ENCODE results near the gene MYRIP.
"Not testable (repeated sequence)": the region's sequence is repeated elsewhere in the genome, so short reads cannot be mapped to it uniquely, and the experiment has no call there.

Gene MYRIP

DNA sequence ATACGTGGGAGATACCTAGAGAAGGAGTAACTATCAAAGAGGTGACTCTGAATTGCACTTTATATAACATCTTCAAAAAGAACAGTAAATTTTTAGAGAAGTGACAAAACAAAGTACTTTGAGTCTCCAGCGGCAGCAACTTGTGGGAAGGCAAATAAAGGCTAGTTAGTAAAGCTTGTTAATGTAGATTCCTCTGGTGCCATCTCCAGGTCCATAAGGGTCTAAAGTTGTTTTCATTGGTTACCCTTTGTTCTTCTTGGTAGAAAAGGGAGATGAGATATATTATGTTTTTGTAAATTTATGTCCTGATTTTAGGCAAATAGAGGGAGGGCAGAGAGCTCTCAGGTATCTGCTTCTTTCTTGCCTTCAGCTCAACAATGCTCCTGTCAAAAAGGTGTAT, 161.6 kb downstream of the MYRIP start:
- no peak for DNase-seq (ENCODE audit: low read depth in 2 of 2)

DNA sequence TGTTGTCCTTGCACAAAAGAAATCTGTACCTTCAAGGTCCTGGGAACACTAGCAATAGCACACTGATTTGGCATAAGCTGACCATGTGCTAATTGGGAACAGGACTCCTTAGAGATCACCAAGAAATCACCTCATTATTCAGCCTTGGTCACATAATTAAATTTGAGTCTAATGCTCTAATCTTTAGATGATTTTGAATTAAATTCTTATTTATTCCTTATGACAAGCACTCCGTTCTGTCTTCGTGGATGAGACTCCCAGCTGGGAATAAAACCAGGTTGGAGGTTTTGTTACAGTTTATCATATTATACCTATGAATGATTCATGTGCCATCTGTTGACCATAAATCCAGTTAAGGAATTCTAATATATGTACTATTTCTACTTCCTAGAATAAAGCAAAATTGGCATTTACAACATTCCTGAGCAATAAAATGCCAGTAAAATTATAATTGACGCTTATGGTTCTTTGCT, 162.2 kb downstream of the MYRIP start:
- no peak for DNase-seq (ENCODE audit: low read depth in 2 of 2)

GRCh38 chr3:39972508-39972907, 163.1 kb downstream of the MYRIP start:
- no peak for DNase-seq (ENCODE audit: low read depth in 2 of 2)

- no peak for DNase-seq (ENCODE audit: low read depth in 2 of 2)
Measured at GRCh38 chr3:39977058-39977794, 167.8 kb downstream of the MYRIP start.

- DNase-seq (ENCODE audit: low read depth in 2 of 2): no peak
Measured at GRCh38 chr3:39978308-39978707, 168.9 kb downstream of the MYRIP start.

- DNase-seq (ENCODE audit: low read depth in 2 of 2): no peak
Measured at GRCh38 chr3:39980058-39980457, 170.6 kb downstream of the MYRIP start.

GRCh38 chr3:39980781-39981180, 171.4 kb downstream of the MYRIP start:
- DNase-seq (ENCODE audit: low read depth in 2 of 2): no peak

DNA sequence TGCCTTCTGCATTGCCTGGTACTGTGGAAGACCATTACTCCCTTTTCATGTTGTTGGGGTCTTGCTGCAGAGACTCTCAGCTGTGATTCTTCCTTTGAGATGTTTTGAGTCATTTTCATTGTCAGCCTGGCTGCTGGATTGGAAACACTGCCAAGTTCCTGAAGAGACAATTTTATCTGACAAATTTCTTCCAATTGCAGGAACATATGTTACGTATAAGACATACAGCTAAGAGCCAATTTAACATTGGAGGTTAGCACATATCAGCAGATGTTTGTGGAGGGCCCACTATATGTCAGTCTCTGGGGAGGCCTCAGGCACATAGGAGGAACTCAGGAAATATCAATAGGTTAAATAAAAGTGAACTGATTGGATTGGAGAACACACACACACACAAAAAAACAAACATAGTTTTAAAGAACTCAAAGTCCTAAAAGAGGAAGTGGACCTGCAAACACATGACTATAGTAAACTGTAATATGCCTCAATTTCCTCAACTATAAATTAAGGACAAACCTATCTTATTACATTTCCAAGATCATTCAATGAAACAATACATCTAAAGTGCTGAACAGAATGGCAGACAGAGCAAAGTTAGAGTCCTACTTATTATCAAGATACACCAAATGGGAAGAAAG, 172.3 kb downstream of the MYRIP start:
- DNase-seq (ENCODE audit: low read depth in 2 of 2): no peak

DNA sequence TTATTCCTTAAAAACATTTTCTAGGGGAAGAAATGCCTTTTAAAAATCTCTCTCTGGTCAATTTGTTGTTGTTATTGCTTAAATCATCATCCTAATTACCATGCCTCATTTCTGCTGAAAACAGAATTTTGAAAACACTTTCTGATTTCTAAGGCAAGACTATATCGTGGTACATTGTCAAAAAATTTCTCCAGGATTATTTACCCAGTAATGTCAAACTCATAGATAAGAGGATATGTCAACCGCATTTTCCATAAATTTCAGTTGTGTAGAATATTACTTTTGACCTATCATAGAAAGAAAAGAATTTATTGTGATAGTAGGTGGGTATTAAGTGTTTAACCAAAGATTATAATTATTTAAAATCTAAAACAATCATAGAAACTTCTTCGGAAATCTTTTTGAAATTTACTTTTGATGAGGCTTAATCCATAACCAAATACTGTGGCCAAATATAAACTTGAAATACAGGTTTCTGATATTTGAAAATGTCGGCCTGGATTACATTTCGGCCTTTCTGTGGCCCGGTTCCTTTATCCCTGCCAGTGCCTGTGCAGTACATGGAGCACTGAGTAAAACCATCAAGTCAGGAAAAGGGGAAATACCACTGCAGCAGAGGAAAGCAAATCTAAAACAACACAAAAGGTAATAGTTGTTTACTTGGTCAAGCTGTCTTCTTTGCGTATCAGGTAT, 173.4 kb downstream of the MYRIP start:
- DNase-seq (ENCODE audit: low read depth in 2 of 2): no peak

- DNase-seq (ENCODE audit: low read depth in 2 of 2): no peak
Measured at GRCh38 chr3:39989746-39990145, 180.3 kb downstream of the MYRIP start.

GRCh38 chr3:39990532-39990931, 181.1 kb downstream of the MYRIP start:
- no peak for DNase-seq (ENCODE audit: low read depth in 2 of 2)

DNA sequence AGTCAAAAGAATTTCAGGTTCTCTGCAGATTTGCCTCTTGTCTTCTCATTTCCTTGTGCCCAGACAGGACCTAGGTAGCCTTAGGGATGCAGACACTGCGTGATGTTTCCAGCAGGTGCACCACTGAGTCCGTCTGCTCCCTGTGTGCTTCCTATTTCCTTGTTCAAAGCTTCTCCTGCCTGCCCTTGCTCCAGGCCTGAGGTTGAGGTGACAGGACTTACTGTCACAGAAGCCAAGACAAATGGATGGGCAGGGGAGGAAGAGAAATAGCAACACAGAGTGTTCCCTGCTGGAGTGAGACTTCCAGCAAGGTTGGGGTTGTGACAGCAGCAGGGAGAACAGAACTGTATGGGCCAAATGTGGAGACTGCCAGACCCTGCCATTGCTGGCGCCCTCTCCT, 199.4 kb downstream of the MYRIP start:
- DNase-seq (ENCODE audit: low read depth in 2 of 2): no peak

- no peak for DNase-seq (ENCODE audit: low read depth in 2 of 2)
Measured at GRCh38 chr3:40009991-40010390, 200.6 kb downstream of the MYRIP start.

GRCh38 chr3:40012381-40012780, 203.0 kb downstream of the MYRIP start:
- DNase-seq (ENCODE audit: low read depth in 2 of 2): no peak

GRCh38 chr3:40016391-40016790, 207.0 kb downstream of the MYRIP start:
- DNase-seq (ENCODE audit: low read depth in 2 of 2): no peak

GRCh38 chr3:40018369-40018768, 209.0 kb downstream of the MYRIP start:
- DNase-seq (ENCODE audit: low read depth in 2 of 2): no peak

DNA sequence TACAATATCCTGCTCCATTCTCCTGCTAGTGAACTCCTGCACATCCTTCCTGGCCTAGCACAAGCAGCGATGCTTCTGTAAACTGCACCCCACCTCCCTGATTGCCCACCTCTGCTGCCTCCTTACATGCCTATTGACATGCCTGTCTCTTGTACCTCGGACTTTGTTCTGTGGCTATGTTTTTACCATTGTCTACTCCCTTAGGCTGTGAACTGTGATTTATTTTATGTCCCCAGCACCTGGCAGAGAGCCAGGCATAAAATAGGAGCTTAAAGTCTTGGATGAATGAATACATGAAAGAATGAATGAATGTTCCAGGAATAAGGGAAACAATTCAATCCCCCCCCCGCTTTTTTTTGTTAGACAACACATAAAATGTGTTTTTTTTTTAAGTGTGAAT, 210.0 kb downstream of the MYRIP start:
- DNase-seq (ENCODE audit: low read depth in 2 of 2): no peak

DNA sequence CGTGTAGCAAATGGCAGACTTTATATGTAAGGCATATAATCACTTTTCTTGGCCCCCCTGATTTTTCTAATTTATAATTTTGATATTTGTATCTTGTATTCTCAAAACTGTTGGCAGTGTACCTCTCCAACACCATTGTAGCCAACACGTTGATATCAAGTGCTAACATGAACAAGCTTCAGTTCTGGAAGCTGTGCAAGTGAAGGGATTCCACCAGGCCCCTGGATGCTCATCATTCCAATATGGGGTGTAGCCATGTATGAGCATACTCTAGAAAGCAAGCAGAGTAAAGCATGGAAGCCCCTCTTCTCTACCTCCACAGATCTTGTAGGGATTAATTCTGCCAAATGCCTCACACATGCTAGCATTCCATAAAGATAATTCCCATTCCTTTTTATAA, 211.3 kb downstream of the MYRIP start:
- no peak for DNase-seq (ENCODE audit: low read depth in 2 of 2)

DNA sequence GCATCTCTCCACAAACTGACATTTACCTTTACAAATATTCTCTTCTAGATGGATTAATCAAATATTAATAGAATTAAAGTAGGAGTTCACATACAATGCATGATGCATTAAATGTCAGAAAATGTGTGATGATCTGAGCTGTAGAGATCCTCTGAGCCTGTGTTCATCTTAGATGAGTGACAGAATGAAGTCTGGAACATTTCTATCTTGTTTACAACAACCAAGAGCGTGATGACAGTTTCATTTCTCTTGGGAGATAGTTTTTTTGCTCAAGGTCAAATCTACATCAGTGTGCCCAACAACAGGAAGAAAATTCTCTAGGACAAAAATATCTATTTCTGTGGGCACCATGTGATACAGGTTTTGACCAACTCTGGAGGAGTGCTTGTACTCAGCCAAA, 211.9 kb downstream of the MYRIP start:
- DNase-seq (ENCODE audit: low read depth in 2 of 2): no peak

DNA sequence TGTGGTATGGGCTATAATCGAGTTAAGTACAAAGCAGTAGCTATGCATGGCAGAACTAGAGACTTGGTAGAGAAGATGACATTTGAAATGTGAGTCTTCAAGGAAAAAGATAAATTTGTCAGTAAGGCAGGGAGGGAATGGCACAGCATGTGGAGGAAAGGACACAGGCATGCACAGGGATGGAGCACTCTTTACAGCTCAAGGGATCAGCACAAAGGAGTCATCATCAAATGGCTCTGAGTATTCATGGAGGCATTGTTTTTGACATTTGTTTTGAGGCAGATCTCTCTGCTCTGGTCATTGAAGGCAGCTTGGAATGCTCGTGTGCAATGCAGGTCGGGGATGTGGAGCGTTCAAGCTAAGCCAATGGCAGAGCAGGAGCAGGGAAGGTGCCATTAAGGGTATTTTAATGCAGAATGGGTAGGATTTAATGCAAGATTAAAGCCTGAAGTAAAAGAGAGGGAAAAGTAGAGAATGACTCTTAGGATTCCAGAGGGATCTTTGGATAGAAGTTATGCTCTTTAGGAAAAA, 213.0 kb downstream of the MYRIP start:
- DNase-seq (ENCODE audit: low read depth in 2 of 2): no peak

- no peak for DNase-seq (ENCODE audit: low read depth in 2 of 2)
Measured at GRCh38 chr3:40024526-40024925, 215.1 kb downstream of the MYRIP start.

DNA sequence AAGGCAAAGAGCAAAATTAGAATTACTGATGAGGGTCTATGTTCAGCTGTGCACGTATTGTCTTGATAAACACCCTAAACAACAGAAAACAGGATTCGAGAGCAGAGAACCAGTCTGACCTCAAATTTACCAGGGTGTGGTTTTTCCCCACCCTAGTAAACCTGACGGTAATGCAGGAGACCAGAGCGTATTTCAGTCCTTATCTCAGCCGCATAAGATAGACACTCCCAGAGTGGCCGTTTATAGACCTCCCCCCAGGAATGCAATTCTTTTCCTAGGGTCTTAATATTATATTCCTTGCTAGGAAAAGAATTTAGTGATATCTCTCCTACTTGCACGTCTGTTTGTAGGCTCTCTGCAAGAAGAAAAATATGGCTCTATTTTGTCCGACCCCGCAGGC, 216.5 kb downstream of the MYRIP start:
- DNase-seq (ENCODE audit: low read depth in 2 of 2): not testable (repeated sequence)

GRCh38 chr3:40035177-40035576, 225.8 kb downstream of the MYRIP start:
- no peak for DNase-seq (ENCODE audit: low read depth in 2 of 2)

All from stimulated activated CD8-positive, alpha-beta memory T cell treated with anti-CD3 and anti-CD28 coated beads, Interleukin-15, amount 100 ng/mL, for 4 hours (primary cell).